HepG2 (cell line): ENCODE results near the gene ASB16. TPM values are rescaled to one million over a fixed set of nuclear protein-coding genes. Genes with fewer than 3 reads are reported as not detected.
A peak's percentile ranks its signal among the peaks of the same experiment; 100 is the strongest.

Experiments used
- ATAC-seq: fragments of 200-7000 bp; cut with Tn5 transposase; 3 replicates; pipeline ENCODE4 v1.9.1; 2020; ENCODE audit warnings: mild to moderate bottlenecking, moderate library complexity
- BruUV-seq: library from RNA; stranded (reverse); fragments of 400-500 nt; replicated peaks from 2 replicates; lab custom pipeline; 2021; lab: Mats Ljungman, UMichigan
- CTCF ChIA-PET: fragments of 300-600 bp; formaldehyde crosslinking; extraction: SDS; loops from one replicate; lab custom pipeline; 2021; ENCODE audit warnings: low total read pairs, inconsistent platforms, low intra/inter-chr PET ratio; lab: Yijun Ruan, JAX
- POLR2A ChIA-PET: fragments of 350-600 bp; sonication (Branson Sonifier 250); formaldehyde crosslinking; loops from one replicate; lab custom pipeline; 2020; ENCODE audit warnings: antibody characterized with exemption, inconsistent platforms; lab: Yijun Ruan, JAX
- DNase-seq: peaks from one replicate; pipeline ENCODE4 v3.0.0-alpha.2; 2015; ENCODE audit warnings: low spot score
- FAIRE-seq: peaks from 3 replicates; lab custom pipeline; 2011; peaks lifted over from hg19 to GRCh38; lab: Jason Lieb, UNC
- H2AFZ ChIP-seq: one replicate; pipeline ENCODE4 v1.6.1; 2011; ENCODE audit warnings: low read length, inconsistent platforms
- H3K27ac ChIP-seq: fragments of 300-600 bp; 3 replicates; pipeline ENCODE4 v1.8.0; 2011; ENCODE audit warnings: mixed run types, mild to moderate bottlenecking, mixed read lengths, low read length, inconsistent platforms; ENCODE audit not compliant: insufficient read depth; ENCODE audit errors: extremely low read length
- H3K27me3 ChIP-seq, 2 experiments: fragments of 200-600 bp in 1 of 2; 2 replicates in 1 of 2; 3 replicates in 1 of 2; pipeline versions ENCODE4 v1.6.0 to v1.8.0; 2011; ENCODE audit warnings: low read length in 2 of 2, mild to moderate bottlenecking in 2 of 2, moderate library complexity in 2 of 2, inconsistent platforms in 1 of 2; ENCODE audit not compliant: insufficient read depth in 2 of 2, control insufficient read depth in 1 of 2
- H3K36me3 ChIP-seq, 2 experiments: fragments of 200-600 bp in 1 of 2; replicated peaks in 1 of 2; 2 replicates in 1 of 2; 3 replicates in 1 of 2; pipeline versions ENCODE4 v1.5.1 to v1.8.0; 2011; ENCODE audit warnings: low read length in 2 of 2, inconsistent platforms in 1 of 2; ENCODE audit not compliant: insufficient read depth in 2 of 2, control insufficient read depth in 1 of 2
- H3K4me1 ChIP-seq: 2 replicates; pipeline ENCODE4 v1.5.1; 2012; ENCODE audit warnings: low read length, inconsistent platforms; ENCODE audit not compliant: insufficient read depth
- H3K4me2 ChIP-seq: 2 replicates; pipeline ENCODE4 v1.6.0; 2011; ENCODE audit warnings: low read depth, low read length, inconsistent platforms
- H3K4me3 ChIP-seq, 3 experiments: fragments of 200-600 bp in 1 of 3; sonication (generic), shearing (Covaris generic) in 1 of 3; replicated peaks in 1 of 3; 2 replicates each; pipeline ENCODE4 v1.5.1; 2011 to 2016; ENCODE audit warnings: low read length in 3 of 3, inconsistent platforms in 2 of 3, low read depth in 2 of 3, mild to moderate bottlenecking in 2 of 3, control low read depth in 1 of 3, mixed read lengths in 1 of 3; ENCODE audit not compliant: insufficient read depth in 1 of 3
- H3K79me2 ChIP-seq: one replicate; pipeline ENCODE4 v1.6.1; 2011; ENCODE audit warnings: low read length, inconsistent platforms; ENCODE audit not compliant: insufficient read depth
- H3K9ac ChIP-seq: 2 replicates; pipeline ENCODE4 v1.6.0; 2011; ENCODE audit warnings: mild to moderate bottlenecking, low read depth, low read length, inconsistent platforms; ENCODE audit not compliant: insufficient read depth
- H3K9me3 ChIP-seq: 2 replicates; pipeline ENCODE4 v1.5.1; 2012; ENCODE audit warnings: mild to moderate bottlenecking, low read length
- H4K20me1 ChIP-seq: 2 replicates; pipeline ENCODE4 v1.6.0; 2011; ENCODE audit warnings: inconsistent platforms, mild to moderate bottlenecking, low read length, moderate library complexity; ENCODE audit not compliant: insufficient read depth
- AGO2 ChIP-seq: fragments of 200-400 bp; formaldehyde crosslinking; optimal IDR thresholded peaks from 2 replicates; pipeline ENCODE3; 2017; ENCODE audit warnings: mild to moderate bottlenecking, low read depth, low read length, moderate library complexity
- ASH2L ChIP-seq: fragments of 300-600, 200-600 bp; sonication (generic); IDR thresholded peaks from 2 replicates; pipeline ENCODE4 v1.7.0; 2017; ENCODE audit warnings: low read depth, mild to moderate bottlenecking, moderate library complexity, mixed read lengths, low read length; ENCODE audit not compliant: insufficient read length
- FOXJ3 ChIP-seq: sonication (generic); formaldehyde crosslinking; IDR thresholded peaks from 2 replicates; pipeline ENCODE4 v1.4.0; 2020; ENCODE audit warnings: missing genetic modification reagents, mild to moderate bottlenecking, borderline replicate concordance
- NFIB ChIP-seq: sonication (generic); formaldehyde crosslinking; IDR thresholded peaks from 2 replicates; pipeline ENCODE4 v1.9.0; 2021; ENCODE audit warnings: missing genetic modification reagents, mild to moderate bottlenecking, borderline replicate concordance
- POGZ ChIP-seq: sonication (generic); formaldehyde crosslinking; IDR thresholded peaks from 2 replicates; pipeline ENCODE4 v1.4.0; 2020; ENCODE audit warnings: mild to moderate bottlenecking, missing genetic modification reagents
- PTBP1 ChIP-seq: fragments of 200-400 bp; formaldehyde crosslinking; IDR thresholded peaks from 2 replicates; pipeline ENCODE4 v1.6.1; 2018; ENCODE audit warnings: low read length, low read depth; ENCODE audit not compliant: poor library complexity, severe bottlenecking
- RBFOX2 ChIP-seq: fragments of 200-400 bp; formaldehyde crosslinking; IDR thresholded peaks from 2 replicates; pipeline ENCODE4 v1.6.1; 2017; ENCODE audit warnings: low read depth, mild to moderate bottlenecking, low read length
- SP140L ChIP-seq: sonication (generic); formaldehyde crosslinking; IDR thresholded peaks from 2 replicates; pipeline ENCODE4 v1.4.0; 2020; ENCODE audit warnings: missing genetic modification reagents, borderline replicate concordance
- TSC22D2 ChIP-seq: sonication (generic); formaldehyde crosslinking; IDR thresholded peaks from 2 replicates; pipeline ENCODE4 v1.5.1; 2020; ENCODE audit warnings: missing genetic modification reagents, mild to moderate bottlenecking, borderline replicate concordance
- ZNF382 ChIP-seq: sonication (generic); formaldehyde crosslinking; IDR thresholded peaks from 2 replicates; pipeline ENCODE4 v1.5.0; 2020; ENCODE audit warnings: missing genetic modification reagents, mild to moderate bottlenecking, borderline replicate concordance
- whole genome bisulfite sequencing: methylation state at CpG from one replicate; pipeline ENCODE4 v1.1.6; 2017; ENCODE audit warnings: low lambda C conversion rate; 5-methylcytosine and 5-hydroxymethylcytosine counted together
- in situ Hi-C: cut with HindIII; loops from 2 replicates; pipeline ENCODE4 v1.10.0; 2017; ENCODE audit warnings: low pct_unique_long_range_greater_than_20kb; ENCODE audit not compliant: extremely low pct_ligation_motif_present
- intact Hi-C: fragments of 100-400 bp; cut with micrococcal nuclease; formaldehyde crosslinking; loops from one replicate; pipeline ENCODE4 v1.10.0; 2022; ENCODE audit not compliant: unreplicated experiment
- polyA plus RNA-seq, 8 experiments: library from polyadenylated mRNA; depleted of rRNA in 3 of 8; stranded (reverse) in 7 of 8; unstranded in 1 of 8; fragments of >200 nt; fragmentation: Illumina TruSeq in 4 of 8; extraction: Trizol in 4 of 8; gene quantifications; 2 replicates each; pipeline versions ENCODE4 v1.2.1 to v1.2.3, GENCODE V29; 2011 to 2016; ENCODE audit warnings: low read depth in 4 of 8, missing spikeins in 1 of 8, mixed read lengths in 1 of 8; ENCODE audit not compliant: insufficient read depth in 1 of 8
- total RNA-seq, 5 experiments: library from RNA; depleted of rRNA; stranded (reverse); fragments of >200 nt; fragmentation: Illumina TruSeq; extraction: Trizol; gene quantifications; 2 replicates each; pipeline ENCODE4 v1.2.3, GENCODE V29; 2016; ENCODE audit warnings: low read depth in 1 of 5
- TF ChIP-seq, protein P1 (sequence below): fragments of 450-650 bp; IDR thresholded peaks from 2 replicates; pipeline ENCODE4 v1.6.1; 2017

ASB16 gene
- total and polyA plus RNA-seq, 2 of the 13 experiments (the other 11 are each of a cell fraction or from before 2014, with no cell fraction given): 0.07 TPM; not detected in 1

DNA sequence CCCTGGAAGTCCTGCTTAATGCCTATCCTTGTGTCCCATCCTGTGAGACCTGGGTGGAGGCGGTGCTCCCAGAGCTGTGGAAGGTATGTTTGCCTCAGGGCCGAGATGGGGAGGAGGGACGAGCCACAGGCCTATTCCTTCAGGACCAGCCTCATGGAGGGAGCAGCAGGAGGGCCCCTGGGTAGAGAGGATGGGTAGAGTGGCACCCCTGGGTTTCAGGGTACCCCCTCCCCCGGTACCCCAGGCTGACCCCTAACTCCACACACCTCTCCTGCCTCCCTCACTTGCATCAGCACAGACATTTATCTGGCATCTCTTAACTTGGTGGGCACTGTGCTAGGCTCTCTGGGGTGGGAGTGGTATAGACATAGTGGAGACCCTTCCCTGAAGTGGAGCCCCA lies 7.1 kb downstream of the ASB16 start:
- H3K27ac ChIP-seq: no peak overlapping the region
- no peaks in the 10 kb centered on the region for H3K27me3 ChIP-seq
- no peak overlapping the region for H3K4me3 ChIP-seq
- ATAC-seq (no peak), DNase-seq (no peak), FAIRE-seq (no peak)
- no TSS peak for BruUV-seq
- H3K9me3 ChIP-seq: no peaks in the 10 kb centered on the region
- intact Hi-C loops (no loop called here), in situ Hi-C loops (no loop called here)
- peaks cover 13% of the 10 kb centered on the region for H3K4me1 ChIP-seq
- no peaks in the 10 kb centered on the region for H4K20me1 ChIP-seq
- H3K36me3 ChIP-seq: peaks cover 3 to 25% of the 10 kb centered on the region in 2 experiments
- H3K4me2 ChIP-seq: no peak overlapping the region
- no peak for TF ChIP-seq ASH2L
- TF ChIP-seq NFIB: no peak
- no peak for TF ChIP-seq POGZ (CRISPR knock-in tag)
- no peak for TF ChIP-seq PTBP1
- no peak overlapping the region for H3K9ac ChIP-seq
- no peak overlapping the region for H2AFZ ChIP-seq
- WGBS: 93% methylated on average over 4 of the region's 4 CpGs
- no peaks in the 10 kb centered on the region for H3K79me2 ChIP-seq
- CTCF ChIA-PET: no interaction called here
- POLR2A ChIA-PET: no interaction called here

DNA sequence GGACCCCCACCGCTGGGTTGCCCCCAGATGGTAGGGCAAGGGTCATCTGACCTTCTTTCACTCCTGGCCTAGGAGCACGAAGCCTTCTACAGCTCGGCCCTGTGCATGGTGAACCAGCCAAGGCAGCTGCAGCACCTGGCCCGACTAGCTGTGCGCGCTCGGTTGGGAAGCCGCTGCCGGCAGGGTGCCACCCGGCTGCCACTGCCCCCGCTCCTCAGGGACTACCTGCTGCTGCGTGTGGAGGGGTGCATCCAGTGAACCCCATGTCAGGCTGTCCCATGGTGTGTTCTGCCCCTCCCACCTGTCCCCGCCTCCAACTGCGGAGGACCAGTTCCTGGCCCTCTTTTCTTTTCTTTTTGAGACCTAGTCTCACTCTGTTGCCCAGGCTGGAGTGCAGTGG lies 7.6 kb downstream of the ASB16 start:
- H3K79me2 ChIP-seq: no peaks in the 10 kb centered on the region
- H2AFZ ChIP-seq: no peak overlapping the region
- peaks cover 5 to 28% of the 10 kb centered on the region in 2 experiments for H3K36me3 ChIP-seq
- no peak for FAIRE-seq
- H3K9ac ChIP-seq: no peak overlapping the region
- no TSS peak for BruUV-seq
- WGBS: 95% methylated on average over 4 of the region's 14 CpGs
- H4K20me1 ChIP-seq: no peaks in the 10 kb centered on the region; the same call in 1 of the 2 replicates
- peaks cover 18% of the 10 kb centered on the region for H3K4me1 ChIP-seq
- no peak for DNase-seq
- no peak overlapping the region for H3K4me3 ChIP-seq
- intact Hi-C loops (no loop called here), in situ Hi-C loops (no loop called here)
- H3K9me3 ChIP-seq: no peaks in the 10 kb centered on the region
- CTCF ChIA-PET: no interaction called here
- POLR2A ChIA-PET: no interaction called here
- no peaks in the 10 kb centered on the region for H3K27me3 ChIP-seq
- no peak; the same call in 1 of the 3 replicates for ATAC-seq
- H3K4me2 ChIP-seq: no peak overlapping the region
- H3K27ac ChIP-seq: no peak overlapping the region
- no peak for TF ChIP-seq TSC22D2 (CRISPR knock-in tag)
- TF ChIP-seq AGO2: peak; percentile 29
- no peak for TF ChIP-seq ZNF382 (CRISPR knock-in tag)
- peak; percentile 44; the same call in 1 of the 2 replicates for TF ChIP-seq RBFOX2
- TF ChIP-seq, protein P1, sequence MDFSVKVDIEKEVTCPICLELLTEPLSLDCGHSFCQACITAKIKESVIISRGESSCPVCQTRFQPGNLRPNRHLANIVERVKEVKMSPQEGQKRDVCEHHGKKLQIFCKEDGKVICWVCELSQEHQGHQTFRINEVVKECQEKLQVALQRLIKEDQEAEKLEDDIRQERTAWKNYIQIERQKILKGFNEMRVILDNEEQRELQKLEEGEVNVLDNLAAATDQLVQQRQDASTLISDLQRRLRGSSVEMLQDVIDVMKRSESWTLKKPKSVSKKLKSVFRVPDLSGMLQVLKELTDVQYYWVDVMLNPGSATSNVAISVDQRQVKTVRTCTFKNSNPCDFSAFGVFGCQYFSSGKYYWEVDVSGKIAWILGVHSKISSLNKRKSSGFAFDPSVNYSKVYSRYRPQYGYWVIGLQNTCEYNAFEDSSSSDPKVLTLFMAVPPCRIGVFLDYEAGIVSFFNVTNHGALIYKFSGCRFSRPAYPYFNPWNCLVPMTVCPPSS: no peak
- no peak for TF ChIP-seq SP140L (CRISPR knock-in tag)
- no peak for TF ChIP-seq FOXJ3 (CRISPR knock-in tag)
